Transverse colon (tissue), 4 donors: ENCODE data around the gene VWC2.

Experiments used
- EP300 ChIP-seq: sonication (generic); formaldehyde crosslinking; IDR thresholded peaks from one replicate; pipeline ENCODE4 v1.6.1; 2017; ENCODE audit warnings: antibody characterized with exemption, low read depth
- POLR2A ChIP-seq: fragments of 450-650 bp; IDR thresholded peaks from one replicate; pipeline ENCODE4 v1.6.1; 2016; ENCODE audit warnings: antibody characterized with exemption, mild to moderate bottlenecking, moderate library complexity
- POLR2AphosphoS5 ChIP-seq, 3 donors: sonication (generic); formaldehyde crosslinking; IDR thresholded peaks; one replicate each; pipeline ENCODE4 v1.6.1; 2016; ENCODE audit warnings: antibody characterized with exemption in 3 of 3
- TF ChIP-seq, protein P1 (sequence below), 5 experiments: fragments of 200-600 bp in 3 of 5; fragments of 450-650 bp in 2 of 5; sonication (generic) in 3 of 5; IDR thresholded peaks; 1 replicate in 2 of 5; 2 replicates in 3 of 5; pipeline ENCODE4 v1.5.1; 2016 to 2017; ENCODE audit warnings: antibody characterized with exemption in 5 of 5, inconsistent platforms in 3 of 5, mild to moderate bottlenecking in 2 of 5, moderate library complexity in 1 of 5

DNA sequence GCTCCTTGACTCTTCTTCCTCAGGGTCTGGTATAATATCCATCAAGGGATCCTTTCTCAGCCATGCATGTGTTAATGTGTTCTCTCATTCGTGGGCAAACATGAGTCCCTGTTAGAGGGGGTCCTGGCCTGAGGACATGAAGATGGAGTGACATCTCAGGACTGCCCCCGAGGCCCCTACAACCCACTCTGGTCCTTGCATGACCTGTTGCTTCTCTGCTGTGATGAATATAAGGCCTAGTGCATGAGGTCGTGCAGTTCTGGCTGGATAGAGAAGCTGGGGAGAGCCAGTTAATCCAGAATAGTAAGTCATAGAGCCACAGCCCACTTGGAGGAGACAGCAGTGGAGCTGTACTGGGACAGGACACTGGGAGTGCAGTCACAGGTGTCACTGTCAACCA lies 4.6 kb upstream of the VWC2 start:
- TF ChIP-seq EP300: no peak
- TF ChIP-seq, protein P1, sequence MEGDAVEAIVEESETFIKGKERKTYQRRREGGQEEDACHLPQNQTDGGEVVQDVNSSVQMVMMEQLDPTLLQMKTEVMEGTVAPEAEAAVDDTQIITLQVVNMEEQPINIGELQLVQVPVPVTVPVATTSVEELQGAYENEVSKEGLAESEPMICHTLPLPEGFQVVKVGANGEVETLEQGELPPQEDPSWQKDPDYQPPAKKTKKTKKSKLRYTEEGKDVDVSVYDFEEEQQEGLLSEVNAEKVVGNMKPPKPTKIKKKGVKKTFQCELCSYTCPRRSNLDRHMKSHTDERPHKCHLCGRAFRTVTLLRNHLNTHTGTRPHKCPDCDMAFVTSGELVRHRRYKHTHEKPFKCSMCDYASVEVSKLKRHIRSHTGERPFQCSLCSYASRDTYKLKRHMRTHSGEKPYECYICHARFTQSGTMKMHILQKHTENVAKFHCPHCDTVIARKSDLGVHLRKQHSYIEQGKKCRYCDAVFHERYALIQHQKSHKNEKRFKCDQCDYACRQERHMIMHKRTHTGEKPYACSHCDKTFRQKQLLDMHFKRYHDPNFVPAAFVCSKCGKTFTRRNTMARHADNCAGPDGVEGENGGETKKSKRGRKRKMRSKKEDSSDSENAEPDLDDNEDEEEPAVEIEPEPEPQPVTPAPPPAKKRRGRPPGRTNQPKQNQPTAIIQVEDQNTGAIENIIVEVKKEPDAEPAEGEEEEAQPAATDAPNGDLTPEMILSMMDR (IDR thresholded peaks at IDR 0.05): no peak
- no peak for TF ChIP-seq POLR2A
- no peak for TF ChIP-seq POLR2AphosphoS5 (IDR thresholded peaks at IDR 0.05)
